ENCODE results near the gene CALM1. TPM values are rescaled to one million over a fixed set of nuclear protein-coding genes. Genes with fewer than 3 reads are reported as not detected.

Gene CALM1
- total RNA-seq, 1 donor from 2014 or later, result 267 TPM

GRCh38 chr14:90402016-90402415 is 5.2 kb downstream of the CALM1 start:
- H3K4me3 ChIP-seq (ENCODE audit: low read depth, low read length), result no peak overlapping the region
- DNase-seq (ENCODE audit: low read depth) (no peak), FAIRE-seq (no peak)
- no peaks in the 10 kb centered on the region for H3K27me3 ChIP-seq (ENCODE audit: control insufficient read depth, insufficient read depth, low read length)
- peaks cover 29% of the 10 kb centered on the region for H3K36me3 ChIP-seq (ENCODE audit: control insufficient read depth, insufficient read depth, low read length)
- TF ChIP-seq CTCF (IDR thresholded peaks at IDR 0.05; ENCODE audit: insufficient read depth, low read length, severe bottlenecking), result no peak

- TF ChIP-seq CTCF (IDR thresholded peaks at IDR 0.05; ENCODE audit: insufficient read depth, low read length, severe bottlenecking), result no peak
- peaks cover 29% of the 10 kb centered on the region for H3K36me3 ChIP-seq (ENCODE audit: control insufficient read depth, insufficient read depth, low read length)
- no peak overlapping the region for H3K4me3 ChIP-seq (ENCODE audit: low read depth, low read length)
- H3K27me3 ChIP-seq (ENCODE audit: control insufficient read depth, insufficient read depth, low read length), result no peaks in the 10 kb centered on the region
- no peak for DNase-seq (ENCODE audit: low read depth)
- FAIRE-seq, result no peak
Observed at GRCh38 chr14:90403065-90403464, 6.2 kb downstream of the CALM1 start.

- H3K36me3 ChIP-seq (ENCODE audit: control insufficient read depth, insufficient read depth, low read length), result peaks cover 28% of the 10 kb centered on the region
- DNase-seq (ENCODE audit: low read depth), result no peak
- no peak for FAIRE-seq
Observed at GRCh38 chr14:90405101-90405500, 8.3 kb downstream of the CALM1 start.

GRCh38 chr14:90405755-90406154 is 8.9 kb downstream of the CALM1 start:
- FAIRE-seq, result no peak
- DNase-seq (ENCODE audit: low read depth), result no peak
- TF ChIP-seq CTCF (IDR thresholded peaks at IDR 0.05; ENCODE audit: insufficient read depth, low read length, severe bottlenecking), result no peak
- Histone ChIP-seq H3K27me3 (ENCODE audit: control insufficient read depth, insufficient read depth, low read length) (no peaks in the 10 kb centered on the region), H3K36me3 (ENCODE audit: control insufficient read depth, insufficient read depth, low read length) (peaks cover 26% of the 10 kb centered on the region), H3K4me3 (ENCODE audit: low read depth, low read length) (no peak overlapping the region)

More at GRCh38 chr14:90405101-90405500, 8.3 kb downstream of the CALM1 start:
- no peak for TF ChIP-seq CTCF (IDR thresholded peaks at IDR 0.05; ENCODE audit: insufficient read depth, low read length, severe bottlenecking)
- H3K4me3 ChIP-seq (ENCODE audit: low read depth, low read length), result no peak overlapping the region
- H3K27me3 ChIP-seq (ENCODE audit: control insufficient read depth, insufficient read depth, low read length), result no peaks in the 10 kb centered on the region

GRCh38 chr14:90406384-90406798 is 9.6 kb downstream of the CALM1 start:
- DNase-seq (ENCODE audit: low read depth) (no peak), FAIRE-seq (no peak)
- H3K4me3 ChIP-seq (ENCODE audit: low read depth, low read length), result no peak overlapping the region
- no peaks in the 10 kb centered on the region for H3K27me3 ChIP-seq (ENCODE audit: control insufficient read depth, insufficient read depth, low read length)
- TF ChIP-seq CTCF (IDR thresholded peaks at IDR 0.05; ENCODE audit: insufficient read depth, low read length, severe bottlenecking), result no peak
- peaks cover 22% of the 10 kb centered on the region for H3K36me3 ChIP-seq (ENCODE audit: control insufficient read depth, insufficient read depth, low read length)

- H3K27me3 ChIP-seq (ENCODE audit: control insufficient read depth, insufficient read depth, low read length), result no peaks in the 10 kb centered on the region
- DNase-seq (ENCODE audit: low read depth), result no peak
- TF ChIP-seq CTCF (IDR thresholded peaks at IDR 0.05; ENCODE audit: insufficient read depth, low read length, severe bottlenecking), result no peak
- FAIRE-seq, result no peak
- peaks cover 15% of the 10 kb centered on the region for H3K36me3 ChIP-seq (ENCODE audit: control insufficient read depth, insufficient read depth, low read length)
- H3K4me3 ChIP-seq (ENCODE audit: low read depth, low read length), result no peak overlapping the region
Observed at GRCh38 chr14:90407230-90407629, 10.4 kb downstream of the CALM1 start.
